Vagina (tissue), 2 donors: ENCODE measurements around the gene PIH1D1. TPM values are rescaled to one million over a fixed set of nuclear protein-coding genes. Genes with fewer than 3 reads are reported as not detected.

Source experiments
- DNase-seq, 2 donors: peaks; one replicate each; pipeline ENCODE4 v3.0.0-alpha.2; 2017; ENCODE audit errors: extremely low spot score in 2 of 2
- H3K27ac ChIP-seq: fragments of 200-600 bp; sonication (generic); one replicate; pipeline ENCODE4 v1.5.1; 2019
- H3K27me3 ChIP-seq: fragments of 200-600 bp; sonication (generic); one replicate; pipeline ENCODE4 v1.5.1; 2019
- H3K36me3 ChIP-seq, 2 donors: fragments of 200-600 bp; sonication (generic); one replicate each; pipeline ENCODE4 v1.5.1; 2017 to 2019
- H3K4me1 ChIP-seq: fragments of 200-600 bp; sonication (generic); one replicate; pipeline ENCODE4 v1.5.1; 2019
- H3K4me3 ChIP-seq, 2 donors: fragments of 200-600 bp; sonication (generic); 1 replicate in 1 of 2; 2 replicates in 1 of 2; pipeline ENCODE4 v1.5.1; 2016 to 2019
- H3K9me3 ChIP-seq: fragments of 200-600 bp; sonication (generic); one replicate; pipeline ENCODE4 v1.5.1; 2019
- POLR2A ChIP-seq, 2 donors: fragments of 450-650 bp; IDR thresholded peaks; one replicate each; pipeline ENCODE4 v1.6.1; 2017; ENCODE audit warnings: antibody characterized with exemption in 2 of 2, mild to moderate bottlenecking in 2 of 2, moderate library complexity in 2 of 2
- POLR2AphosphoS5 ChIP-seq, 2 donors: sonication (generic); formaldehyde crosslinking; IDR thresholded peaks; one replicate each; pipeline ENCODE4 v1.9.0; 2017; ENCODE audit warnings: antibody characterized with exemption in 2 of 2, mild to moderate bottlenecking in 2 of 2, low read depth in 1 of 2; ENCODE audit not compliant: insufficient read depth in 1 of 2
- intact Hi-C: fragments of 100-400 bp; cut with DNase I; formaldehyde crosslinking; loops from one replicate; pipeline ENCODE4 v1.15.1; 2023
- total RNA-seq: library from RNA; depleted of rRNA; stranded (reverse); fragments of >200 nt; gene quantifications from one replicate; pipeline ENCODE4 v1.2.3, GENCODE V29; 2016
- TF ChIP-seq, protein P1 (sequence below), 3 experiments: fragments of 450-650 bp in 2 of 3; fragments of 200-600 bp in 1 of 3; sonication (generic) in 1 of 3; IDR thresholded peaks; one replicate each; pipeline ENCODE4 v1.5.1; 2017 to 2019; ENCODE audit warnings: antibody characterized with exemption in 3 of 3, mild to moderate bottlenecking in 2 of 3, moderate library complexity in 2 of 3

Gene PIH1D1
- total RNA-seq, 1 donor from 2014 or later = 96.3 TPM

DNA sequence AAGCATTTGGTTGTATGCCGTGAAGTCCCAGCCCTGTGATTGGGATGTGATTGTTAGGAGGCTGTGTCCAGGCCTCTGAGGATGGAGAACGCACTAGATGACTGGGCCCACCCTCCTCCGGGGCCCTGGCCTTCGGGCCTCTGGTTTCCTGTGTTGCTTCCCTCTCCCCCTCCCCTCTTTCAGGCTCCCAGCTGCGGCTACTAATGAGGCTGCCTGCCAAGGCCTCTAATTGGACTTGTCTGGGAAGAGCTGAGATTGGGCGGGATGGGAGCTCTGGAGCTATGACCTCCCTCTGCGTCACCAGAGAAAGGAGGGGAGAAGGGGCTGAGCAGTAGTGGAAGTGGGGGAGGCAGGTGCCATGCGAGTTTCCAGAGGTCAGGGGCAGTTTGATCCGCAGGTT, 38.3 kb downstream of the PIH1D1 start:
- H3K4me3 ChIP-seq = no peak overlapping the region
- no peak for DNase-seq
- intact Hi-C loops = no loop called here
- no peak overlapping the region for H3K27ac ChIP-seq
- no peaks in the 10 kb centered on the region for H3K9me3 ChIP-seq
- no peaks in the 10 kb centered on the region for H3K36me3 ChIP-seq
- TF ChIP-seq, protein P1, sequence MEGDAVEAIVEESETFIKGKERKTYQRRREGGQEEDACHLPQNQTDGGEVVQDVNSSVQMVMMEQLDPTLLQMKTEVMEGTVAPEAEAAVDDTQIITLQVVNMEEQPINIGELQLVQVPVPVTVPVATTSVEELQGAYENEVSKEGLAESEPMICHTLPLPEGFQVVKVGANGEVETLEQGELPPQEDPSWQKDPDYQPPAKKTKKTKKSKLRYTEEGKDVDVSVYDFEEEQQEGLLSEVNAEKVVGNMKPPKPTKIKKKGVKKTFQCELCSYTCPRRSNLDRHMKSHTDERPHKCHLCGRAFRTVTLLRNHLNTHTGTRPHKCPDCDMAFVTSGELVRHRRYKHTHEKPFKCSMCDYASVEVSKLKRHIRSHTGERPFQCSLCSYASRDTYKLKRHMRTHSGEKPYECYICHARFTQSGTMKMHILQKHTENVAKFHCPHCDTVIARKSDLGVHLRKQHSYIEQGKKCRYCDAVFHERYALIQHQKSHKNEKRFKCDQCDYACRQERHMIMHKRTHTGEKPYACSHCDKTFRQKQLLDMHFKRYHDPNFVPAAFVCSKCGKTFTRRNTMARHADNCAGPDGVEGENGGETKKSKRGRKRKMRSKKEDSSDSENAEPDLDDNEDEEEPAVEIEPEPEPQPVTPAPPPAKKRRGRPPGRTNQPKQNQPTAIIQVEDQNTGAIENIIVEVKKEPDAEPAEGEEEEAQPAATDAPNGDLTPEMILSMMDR (IDR thresholded peaks at IDR 0.05) = no peak
- no peak for TF ChIP-seq POLR2AphosphoS5 (IDR thresholded peaks at IDR 0.05; ENCODE audit: insufficient read depth in 1 of 2, low read depth in 1 of 2)
- no peaks in the 10 kb centered on the region for H3K4me1 ChIP-seq
- no peaks in the 10 kb centered on the region for H3K27me3 ChIP-seq

DNA sequence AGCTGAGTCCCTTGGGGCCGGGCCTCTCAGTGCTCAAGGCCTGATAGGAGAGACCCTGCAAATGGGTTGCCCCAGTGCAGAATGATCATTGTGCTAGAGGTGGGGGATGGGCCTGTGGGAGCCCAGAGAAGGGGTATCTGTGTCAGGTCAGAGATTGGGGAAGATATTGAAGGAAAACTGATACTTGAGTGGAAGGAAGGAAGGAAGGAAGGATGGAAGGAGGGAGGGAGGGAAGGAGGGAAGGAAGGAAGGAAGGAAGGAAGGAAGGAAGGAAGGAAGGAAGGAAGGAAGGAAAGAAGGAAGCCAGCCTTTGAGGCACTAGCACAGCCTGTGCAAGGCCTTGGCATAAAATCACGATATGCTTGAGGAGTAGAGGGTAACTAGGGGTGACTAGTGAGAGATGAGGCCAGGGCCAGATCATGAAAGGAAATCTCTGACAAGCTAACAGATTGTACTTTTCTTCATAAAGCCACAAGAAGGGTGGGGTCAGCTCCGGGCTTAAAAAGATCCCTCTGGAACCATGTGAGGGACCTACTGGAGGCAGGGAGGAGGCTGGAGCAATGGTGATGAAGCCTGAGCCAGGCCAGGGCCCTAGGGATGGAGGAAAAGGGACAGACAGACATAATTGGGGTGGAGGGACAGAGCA, 39.8 kb downstream of the PIH1D1 start:
- no peak for DNase-seq
- TF ChIP-seq, protein P1 (IDR thresholded peaks at IDR 0.05) = no peak
- TF ChIP-seq POLR2AphosphoS5 (IDR thresholded peaks at IDR 0.05; ENCODE audit: insufficient read depth in 1 of 2, low read depth in 1 of 2) (no peak), POLR2A (IDR thresholded peaks at IDR 0.05) (no peak)
- intact Hi-C loops = no loop called here
- no peak overlapping the region for H3K27ac ChIP-seq
- no peak overlapping the region for H3K4me3 ChIP-seq
- H3K4me1 ChIP-seq = no peaks in the 10 kb centered on the region
- H3K27me3 ChIP-seq = no peaks in the 10 kb centered on the region
- H3K9me3 ChIP-seq = no peaks in the 10 kb centered on the region
- no peaks in the 10 kb centered on the region for H3K36me3 ChIP-seq

- intact Hi-C loops = no loop called here
- TF ChIP-seq POLR2A (IDR thresholded peaks at IDR 0.05) (no peak), POLR2AphosphoS5 (IDR thresholded peaks at IDR 0.05; ENCODE audit: insufficient read depth in 1 of 2, low read depth in 1 of 2) (no peak)
- TF ChIP-seq, protein P1 (IDR thresholded peaks at IDR 0.05) = no peak
- no peak overlapping the region for H3K27ac ChIP-seq
- no peak overlapping the region for H3K4me3 ChIP-seq
- no peaks in the 10 kb centered on the region for H3K27me3 ChIP-seq
- DNase-seq = no peak
- no peaks in the 10 kb centered on the region for H3K9me3 ChIP-seq
- no peaks in the 10 kb centered on the region for H3K4me1 ChIP-seq
- H3K36me3 ChIP-seq = no peaks in the 10 kb centered on the region
These were observed 42.1 kb downstream of the PIH1D1 start for GRCh38 chr19:49409441-49410029.

DNA sequence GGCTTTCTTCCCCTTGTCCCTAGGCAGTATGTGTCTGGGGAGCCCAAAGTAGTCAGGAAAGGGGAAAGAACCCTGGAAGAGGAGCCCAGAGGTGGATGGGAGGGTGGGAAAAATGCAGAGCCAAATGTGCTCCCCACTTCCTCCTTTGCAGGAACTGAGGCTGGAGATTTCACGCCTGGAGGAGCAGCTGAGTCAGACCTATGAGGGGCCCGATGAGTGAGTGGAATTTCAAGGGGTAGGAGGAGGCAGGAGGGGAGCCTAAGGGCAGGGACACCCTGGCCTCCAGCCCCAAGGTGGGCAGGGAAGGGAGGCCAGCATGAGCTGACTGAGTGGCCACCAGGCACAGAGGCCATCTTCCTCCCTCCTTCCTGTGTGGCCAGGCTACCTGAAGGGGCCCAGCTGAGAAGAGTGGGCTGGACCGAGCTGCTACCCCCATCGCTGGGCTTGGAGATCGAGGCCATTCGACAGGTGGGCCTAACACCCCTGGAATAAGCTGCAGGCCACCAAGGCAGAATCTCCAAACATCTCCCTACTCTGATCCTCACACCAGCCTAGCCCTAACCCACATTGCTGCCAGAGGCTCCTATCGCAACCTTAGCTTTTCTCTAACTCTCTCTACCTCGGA, 42.7 kb downstream of the PIH1D1 start:
- H3K27me3 ChIP-seq = no peaks in the 10 kb centered on the region
- DNase-seq = no peak
- no peak overlapping the region for H3K4me3 ChIP-seq
- no peaks in the 10 kb centered on the region for H3K4me1 ChIP-seq
- no peaks in the 10 kb centered on the region for H3K9me3 ChIP-seq
- no peak for TF ChIP-seq POLR2A (IDR thresholded peaks at IDR 0.05)
- TF ChIP-seq POLR2AphosphoS5 (IDR thresholded peaks at IDR 0.05; ENCODE audit: insufficient read depth in 1 of 2, low read depth in 1 of 2) = no peak
- TF ChIP-seq, protein P1 (IDR thresholded peaks at IDR 0.05) = no peak
- H3K36me3 ChIP-seq = no peaks in the 10 kb centered on the region
- intact Hi-C loops = no loop called here
- H3K27ac ChIP-seq = no peak overlapping the region

GRCh38 chr19:49407482-49408015, 44.1 kb downstream of the PIH1D1 start:
- no peak overlapping the region for H3K27ac ChIP-seq
- intact Hi-C loops = no loop called here
- no peaks in the 10 kb centered on the region for H3K27me3 ChIP-seq
- no peaks in the 10 kb centered on the region for H3K4me1 ChIP-seq
- no peak overlapping the region for H3K4me3 ChIP-seq
- no peaks in the 10 kb centered on the region for H3K36me3 ChIP-seq
- TF ChIP-seq POLR2AphosphoS5 (IDR thresholded peaks at IDR 0.05; ENCODE audit: insufficient read depth in 1 of 2, low read depth in 1 of 2) (no peak), POLR2A (IDR thresholded peaks at IDR 0.05) (no peak)
- TF ChIP-seq, protein P1 (IDR thresholded peaks at IDR 0.05) = no peak
- no peak for DNase-seq
- H3K9me3 ChIP-seq = no peaks in the 10 kb centered on the region
